GM19025 (cell line): ENCODE measurements around the gene PIMREG.

ENCODE experiments used
- ATAC-seq: cut with Tn5 transposase; IDR thresholded peaks from one replicate; pipeline ENCODE4 v1.9.1; 2021; ENCODE audit warnings: mild to moderate bottlenecking, low read depth, moderate library complexity; ENCODE audit not compliant: unreplicated experiment

PIMREG gene

DNA sequence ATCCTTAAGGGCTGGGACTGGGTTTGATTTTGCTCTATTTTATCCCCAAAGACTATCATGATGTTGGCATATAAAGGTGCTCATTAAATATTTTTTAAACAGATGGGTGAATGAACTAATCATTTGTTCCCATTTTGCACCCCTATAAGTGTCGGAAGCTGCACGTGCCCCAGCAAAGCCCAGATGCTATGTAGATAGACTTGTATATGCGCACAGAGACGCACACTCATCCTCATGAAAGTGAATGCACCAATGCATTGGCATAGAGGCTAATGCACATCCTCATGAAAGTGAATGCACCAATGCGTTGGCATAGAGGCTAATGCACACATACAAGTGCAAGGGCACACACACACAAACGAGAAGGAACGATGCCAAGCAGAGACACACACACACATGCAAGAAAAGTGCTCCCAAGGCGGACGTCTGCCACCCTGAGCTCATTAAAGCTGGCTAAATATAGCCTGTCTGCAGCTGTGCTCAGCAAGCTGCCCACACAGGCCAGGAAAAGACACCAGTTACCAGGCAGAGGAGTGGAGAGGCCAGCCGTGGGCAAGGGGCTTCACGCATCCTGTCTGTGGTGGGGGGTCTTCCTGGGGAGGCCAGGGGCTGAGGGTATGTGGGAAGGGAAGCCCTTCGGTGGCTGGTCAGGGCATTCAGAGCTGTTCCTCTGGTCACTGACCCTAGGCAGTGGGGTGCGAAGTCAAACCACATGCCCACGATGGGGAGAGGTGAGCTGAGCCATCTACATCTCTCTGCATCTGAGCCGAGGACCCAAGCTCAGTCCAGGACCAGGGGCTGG is 52.6 kb downstream of the PIMREG start:
- ATAC-seq, result no peak

DNA sequence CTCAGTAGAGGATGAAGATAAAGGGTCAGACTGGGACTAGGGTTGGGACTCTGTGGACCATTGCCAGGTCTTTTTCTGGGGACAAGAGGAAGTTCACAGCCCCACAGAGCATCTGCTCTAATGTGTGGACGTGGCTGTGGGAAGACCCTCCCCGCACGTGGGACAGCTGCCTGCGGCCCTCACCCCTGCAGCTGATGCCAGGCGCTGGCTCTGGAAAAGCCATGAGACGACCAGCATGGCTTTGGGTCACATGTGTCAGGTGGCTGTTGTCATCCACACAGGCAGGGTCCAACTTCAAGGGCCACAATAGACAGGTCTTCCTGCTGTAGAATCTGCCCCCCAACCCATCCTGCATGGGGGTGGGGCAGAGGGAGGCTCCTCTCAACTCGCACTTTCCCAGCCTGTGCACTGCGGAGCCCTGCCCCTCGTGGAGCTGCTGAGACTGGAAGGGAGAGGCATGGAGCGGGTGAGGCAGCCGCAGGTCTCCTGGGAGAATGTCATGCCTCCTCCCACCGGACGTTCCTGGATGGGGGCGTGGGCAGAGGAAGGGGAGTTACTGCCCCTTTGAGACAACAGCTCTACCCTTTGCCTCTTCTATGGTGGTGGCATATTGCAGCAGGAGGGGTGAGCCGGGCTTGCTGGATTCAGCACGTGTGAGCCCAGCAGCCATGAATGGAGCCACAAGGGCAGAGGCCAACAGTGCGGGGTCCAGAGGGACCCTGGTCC is 53.4 kb downstream of the PIMREG start:
- ATAC-seq, result no peak

DNA sequence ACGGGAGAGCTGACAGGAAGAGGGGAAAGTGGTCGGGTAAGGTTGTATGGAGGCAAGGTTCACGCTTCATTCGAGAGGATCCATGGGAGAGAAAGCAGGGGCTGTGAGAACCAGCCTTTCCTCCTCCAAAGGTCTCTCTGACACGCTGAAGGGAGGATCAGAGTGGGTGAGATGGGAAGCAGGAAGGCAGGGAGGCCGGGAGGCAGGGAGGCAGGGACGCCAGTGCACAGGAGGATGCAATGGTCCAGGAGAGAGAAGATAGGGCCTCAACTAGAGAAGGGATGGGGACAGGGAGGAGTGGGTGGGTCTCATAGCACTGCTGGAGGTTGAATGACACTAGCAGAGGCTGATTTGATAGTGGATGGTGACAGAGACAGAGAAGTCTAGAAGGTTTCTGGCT is 54.1 kb downstream of the PIMREG start:
- no peak for ATAC-seq

DNA sequence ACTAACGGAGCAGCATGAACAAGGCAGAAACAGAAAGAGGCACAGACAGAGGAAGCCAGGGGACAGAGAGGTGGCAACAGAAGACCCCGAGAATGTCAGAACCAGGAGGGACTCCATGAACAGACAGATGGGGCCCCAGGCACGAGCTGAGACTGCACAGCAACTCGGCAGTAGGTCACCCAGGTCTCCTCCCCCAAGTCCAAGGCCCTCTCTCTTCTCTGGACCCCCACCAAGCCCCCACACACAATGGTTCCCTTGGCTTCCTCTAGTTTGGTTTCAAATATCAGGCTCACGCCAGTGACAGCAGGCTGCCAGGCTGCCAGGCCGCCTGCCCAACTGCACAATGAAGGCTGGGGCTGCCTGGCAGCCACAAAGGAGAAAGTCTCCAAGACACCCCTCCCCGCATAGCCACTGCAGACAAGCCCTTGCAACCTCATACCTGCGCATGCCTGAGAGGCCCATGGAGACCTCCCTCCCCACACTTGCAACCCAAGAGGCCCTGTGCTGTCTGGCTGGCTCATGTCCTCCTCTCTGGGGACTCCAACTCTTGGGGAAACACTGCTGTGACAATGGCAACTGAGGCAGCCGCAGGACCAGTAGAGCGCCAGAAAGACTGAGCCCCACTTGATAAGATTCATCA is 54.8 kb downstream of the PIMREG start:
- no peak for ATAC-seq
